22Rv1 (cell line): Measurements from ENCODE around the gene HDGFL2.

Experiments
- CTCF ChIP-seq: fragments of 450-650 bp; IDR thresholded peaks from 2 replicates; pipeline ENCODE4 v1.5.1; 2017; ENCODE audit warnings: mild to moderate bottlenecking
- ZFX ChIP-seq: fragments of 450-650 bp; IDR thresholded peaks from 2 replicates; pipeline ENCODE4 v1.6.1; 2017; ENCODE audit warnings: antibody characterized with exemption, borderline replicate concordance

DNA sequence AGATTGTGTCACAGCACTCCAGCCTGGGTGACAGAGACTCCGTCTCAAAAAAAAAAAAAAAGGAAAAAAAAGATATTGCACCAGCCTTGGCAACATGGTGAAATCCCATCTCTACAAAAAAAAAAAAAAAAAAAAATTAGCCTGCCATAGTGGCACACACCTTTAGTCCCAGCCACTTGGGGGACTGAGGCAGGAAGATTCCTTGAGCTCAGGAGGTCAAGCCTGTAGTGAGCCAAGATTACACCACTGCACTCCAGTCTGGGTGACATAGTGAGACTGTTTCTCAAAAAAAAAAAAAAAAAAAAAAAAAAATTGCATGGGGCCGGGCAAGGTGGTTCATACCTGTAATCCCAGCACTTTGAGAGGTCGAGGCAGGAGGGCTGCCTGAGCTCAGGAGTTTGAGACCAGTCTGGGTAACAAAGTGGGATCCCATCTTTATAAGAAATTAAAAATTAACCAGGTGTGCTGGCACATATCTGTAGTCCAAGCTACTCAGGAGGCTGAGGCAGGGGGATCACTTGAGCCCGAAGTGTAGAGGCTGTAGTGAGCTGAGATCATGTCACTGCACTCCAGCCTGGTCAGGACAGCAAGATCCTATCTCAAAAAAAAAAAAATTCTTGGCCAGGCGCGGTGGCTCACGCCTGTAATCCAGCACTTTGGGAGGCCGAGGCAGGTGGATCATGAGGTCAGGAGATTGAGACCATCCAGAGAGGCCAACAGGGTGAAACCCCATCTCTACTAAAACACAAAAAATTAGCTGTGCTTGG is 7.1 kb upstream of the HDGFL2 start:
- TF ChIP-seq CTCF (no peak), ZFX (no peak)
